Inflammatory macrophage (primary cell): ENCODE data around the gene HMCN1.
"Not testable (repeated sequence)": the region's sequence is repeated elsewhere in the genome, so short reads cannot be mapped to it uniquely, and the experiment has no call there.

Experiments
- DNase-seq, 2 donors: peaks; one replicate each; pipeline ENCODE4 v3.0.0-alpha.2; 2020 to 2022

Gene HMCN1

DNA sequence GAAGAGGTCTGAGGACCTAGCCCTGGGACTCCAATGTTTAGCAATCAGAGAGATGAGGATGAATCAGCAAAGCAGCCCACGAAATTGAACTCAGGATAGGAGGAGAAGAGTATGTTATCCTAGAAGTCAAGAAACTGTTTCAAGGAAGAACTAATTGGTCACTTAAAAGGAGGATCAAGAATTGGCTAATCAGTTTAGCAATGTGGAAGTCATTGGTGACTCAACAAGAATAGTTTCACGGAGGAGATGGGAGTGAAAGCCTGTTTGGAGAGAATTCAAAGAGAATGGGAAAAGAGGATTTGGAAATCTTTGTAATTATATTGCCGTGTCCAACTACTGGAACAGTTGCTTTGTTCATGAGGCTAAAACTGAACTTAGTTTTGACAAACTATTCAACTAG lies 7.4 kb downstream of the HMCN1 start:
- DNase-seq = no peak

DNA sequence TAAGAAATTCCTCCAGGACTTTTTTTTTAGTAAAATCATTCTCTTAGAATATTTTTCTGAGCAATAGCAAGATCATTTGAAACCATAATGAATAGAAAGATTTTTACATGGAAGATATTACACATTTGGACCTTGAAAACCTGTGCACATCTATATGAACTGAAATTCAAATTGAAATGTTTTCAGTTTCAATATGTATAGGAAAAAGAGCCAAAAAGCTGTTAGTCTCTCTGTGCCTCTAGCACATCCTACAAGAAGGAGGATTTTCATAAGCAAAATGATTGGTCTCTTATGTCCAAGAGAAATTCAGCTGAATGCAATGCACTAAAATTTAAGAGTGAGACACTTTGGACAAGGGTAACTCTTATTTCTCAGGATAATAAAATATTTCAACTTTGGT lies 8.2 kb downstream of the HMCN1 start:
- no peak for DNase-seq

DNA sequence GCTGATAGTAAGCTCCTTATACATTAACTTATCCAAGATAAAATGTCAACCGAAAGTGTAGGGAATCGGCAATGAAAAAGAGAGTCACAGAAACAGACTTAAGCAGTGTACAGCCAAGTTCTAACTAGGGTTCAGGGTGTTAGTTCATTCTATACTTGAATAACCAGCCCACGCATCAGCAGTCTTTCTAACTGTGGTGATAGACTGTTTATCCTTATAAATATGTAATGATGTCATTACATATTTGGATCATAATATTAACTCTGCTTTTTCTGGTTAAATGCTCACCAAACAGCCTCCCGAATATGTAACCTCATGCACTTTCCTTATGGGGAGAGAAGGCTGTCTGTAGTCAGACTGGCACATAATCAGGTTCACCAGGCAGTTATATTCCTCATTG lies 11.0 kb downstream of the HMCN1 start:
- DNase-seq = no peak

GRCh38 chr1:185759061-185759460 lies 24.9 kb downstream of the HMCN1 start:
- DNase-seq = no peak

- DNase-seq = no peak
Measured at GRCh38 chr1:185761841-185762240, 27.6 kb downstream of the HMCN1 start.

GRCh38 chr1:185767508-185768120 lies 33.4 kb downstream of the HMCN1 start:
- DNase-seq = no peak

DNA sequence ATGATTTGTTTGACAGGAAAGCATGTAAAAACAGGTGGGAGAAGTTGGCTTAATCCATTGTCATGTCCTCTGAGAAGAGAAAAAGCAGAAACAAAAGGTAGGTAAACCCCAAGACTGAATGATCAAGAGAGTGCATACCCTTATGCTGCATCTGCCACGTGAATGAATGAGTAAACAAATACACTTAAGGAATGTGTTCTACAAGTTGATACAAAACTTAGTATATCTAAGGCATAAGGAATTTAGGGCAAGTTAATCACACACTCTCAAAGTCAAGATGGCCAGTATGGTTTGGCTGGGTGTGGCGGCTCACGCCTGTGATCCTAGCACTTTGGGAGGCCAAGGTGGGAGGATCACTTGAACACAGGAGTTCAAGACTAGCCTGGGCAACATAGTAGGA lies 34.2 kb downstream of the HMCN1 start:
- no peak for DNase-seq

DNA sequence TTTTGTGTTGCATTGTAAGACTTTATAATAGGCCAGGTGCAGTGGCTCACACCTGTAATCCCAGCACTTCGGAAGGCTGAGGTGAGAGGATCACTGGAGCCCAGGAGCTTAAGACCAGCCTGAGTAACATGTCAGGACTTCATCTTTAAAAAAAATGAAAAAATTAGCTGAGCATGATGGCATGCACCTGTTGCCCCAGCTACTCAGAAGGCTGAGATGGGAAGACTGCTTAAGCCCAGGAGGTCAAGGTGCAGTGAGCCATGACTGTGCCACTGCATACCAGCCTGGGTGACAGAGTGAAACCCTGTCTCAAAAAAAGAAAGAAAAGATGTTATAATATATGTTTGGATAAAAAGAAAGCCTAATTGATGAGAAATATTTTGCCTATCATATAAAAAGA lies 34.9 kb downstream of the HMCN1 start:
- DNase-seq = no peak

- no peak for DNase-seq
Measured at GRCh38 chr1:185774394-185774793, 40.2 kb downstream of the HMCN1 start.

- no peak for DNase-seq
Measured at GRCh38 chr1:185775501-185775900, 41.3 kb downstream of the HMCN1 start.

DNA sequence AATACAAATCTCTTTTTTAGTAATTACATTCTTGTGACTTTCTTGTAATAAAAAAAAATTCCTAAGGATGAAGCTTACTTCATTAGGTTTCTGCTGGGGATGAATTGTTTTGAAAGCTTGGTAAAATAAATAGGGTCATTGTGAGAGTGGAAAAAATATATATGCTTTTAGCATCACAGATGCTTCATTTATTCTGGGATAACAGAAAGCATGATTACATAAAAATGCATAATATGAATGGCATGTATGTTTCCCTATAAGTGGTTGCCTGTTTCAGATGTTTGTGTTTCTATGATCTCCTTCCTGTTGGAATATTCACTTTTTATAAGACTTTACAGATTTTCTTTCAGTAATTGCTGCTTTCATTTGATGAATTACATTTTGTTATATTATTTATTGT lies 42.3 kb downstream of the HMCN1 start:
- no peak for DNase-seq

- not testable (repeated sequence) for DNase-seq
Measured at GRCh38 chr1:185783860-185784259, 49.7 kb downstream of the HMCN1 start.

DNA sequence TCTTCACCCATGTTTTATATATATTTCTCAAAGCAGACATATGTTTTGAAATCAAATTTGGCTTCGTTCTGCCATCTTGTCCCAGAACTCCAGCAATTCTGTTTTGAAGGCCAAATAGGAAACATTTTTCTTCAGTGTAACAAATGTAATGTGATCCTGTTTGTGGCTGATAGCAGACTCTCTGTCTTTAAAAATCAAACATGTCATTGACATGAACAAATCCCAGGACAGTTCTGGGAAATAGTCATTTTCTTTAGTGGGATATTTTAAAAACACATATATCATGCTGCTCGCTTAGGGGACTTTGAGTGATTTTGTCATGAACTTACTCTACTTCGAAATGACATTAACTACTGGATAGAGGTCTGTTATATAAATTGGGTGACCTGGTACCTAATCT lies 51.4 kb downstream of the HMCN1 start:
- DNase-seq = no peak

- no peak for DNase-seq
Measured at GRCh38 chr1:185786524-185786923, 52.3 kb downstream of the HMCN1 start.

- DNase-seq = no peak
Measured at GRCh38 chr1:185787238-185787637, 53.0 kb downstream of the HMCN1 start.

GRCh38 chr1:185788386-185788785 lies 54.2 kb downstream of the HMCN1 start:
- no peak for DNase-seq

DNA sequence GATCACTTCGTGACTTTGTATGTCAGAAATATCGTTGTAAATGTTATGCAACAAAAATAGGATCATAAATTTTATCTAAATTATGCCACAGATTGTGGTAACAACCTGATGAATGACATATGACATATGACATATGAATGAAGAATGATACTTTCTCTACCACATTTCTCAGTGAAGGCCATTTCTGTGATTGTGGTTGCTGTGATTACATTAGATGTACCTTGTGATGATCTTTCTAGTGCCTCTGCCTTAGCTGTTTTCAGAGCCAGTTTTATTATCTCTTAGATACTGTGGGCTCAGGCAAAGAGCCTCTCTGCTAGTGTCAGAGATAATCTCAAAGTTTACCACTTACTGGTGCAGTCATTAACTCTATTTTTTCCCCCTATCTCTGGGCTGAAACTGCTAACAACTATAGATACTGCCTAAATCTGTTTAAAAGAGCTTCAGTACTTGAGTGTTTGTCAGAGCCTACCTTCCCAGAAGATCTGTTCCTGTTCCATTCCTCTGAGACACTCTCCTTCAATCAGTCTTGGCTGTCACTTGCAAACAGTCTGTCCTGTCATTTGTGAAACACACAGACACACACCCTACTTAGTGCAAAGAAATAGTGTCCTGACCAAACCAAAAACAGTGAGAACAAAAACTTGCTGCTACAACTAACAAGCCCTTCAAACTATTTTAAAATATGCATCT lies 55.5 kb downstream of the HMCN1 start:
- no peak for DNase-seq

GRCh38 chr1:185790194-185790735 lies 56.1 kb downstream of the HMCN1 start:
- DNase-seq = no peak

GRCh38 chr1:185792040-185792439 lies 57.8 kb downstream of the HMCN1 start:
- DNase-seq = no peak

DNA sequence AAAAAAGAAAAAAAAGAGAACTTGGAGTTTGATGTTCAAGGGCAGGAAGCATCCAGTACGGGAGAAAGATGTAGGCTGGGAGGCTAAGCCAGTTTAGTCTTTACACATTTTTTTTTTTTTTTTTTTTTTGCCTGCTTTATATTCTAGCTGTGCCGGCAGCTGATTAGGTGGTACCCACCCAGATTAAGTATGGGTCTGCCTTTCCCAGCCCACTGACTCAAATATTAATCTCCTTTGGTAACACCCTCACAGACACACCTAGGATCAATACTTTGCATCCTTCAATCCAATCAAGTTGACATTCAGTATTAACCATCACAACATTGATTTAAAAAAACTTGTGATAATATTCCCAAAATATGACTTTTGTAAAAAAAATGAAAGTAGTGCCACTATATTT lies 60.3 kb downstream of the HMCN1 start:
- not testable (repeated sequence) for DNase-seq

DNA sequence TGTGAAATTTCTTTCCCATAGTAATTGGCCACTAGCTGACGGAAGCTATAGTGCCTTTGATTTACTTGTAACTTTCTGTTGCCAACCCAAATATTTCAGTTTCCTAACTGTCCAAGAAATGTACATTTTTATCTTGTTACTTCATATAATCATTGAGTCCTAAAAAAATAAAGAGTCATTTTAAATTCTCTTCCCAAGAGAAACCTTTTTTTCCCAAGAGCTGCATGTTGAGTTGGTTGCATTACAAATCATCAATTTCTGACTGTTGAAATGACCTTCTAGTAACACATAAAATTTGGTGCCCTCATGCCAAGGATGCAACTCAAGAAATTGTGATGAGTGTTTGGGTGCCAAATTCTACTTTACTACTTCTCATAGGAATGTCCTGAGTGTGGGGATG lies 61.0 kb downstream of the HMCN1 start:
- no peak for DNase-seq

GRCh38 chr1:185798505-185798904 lies 64.3 kb downstream of the HMCN1 start:
- no peak for DNase-seq

DNA sequence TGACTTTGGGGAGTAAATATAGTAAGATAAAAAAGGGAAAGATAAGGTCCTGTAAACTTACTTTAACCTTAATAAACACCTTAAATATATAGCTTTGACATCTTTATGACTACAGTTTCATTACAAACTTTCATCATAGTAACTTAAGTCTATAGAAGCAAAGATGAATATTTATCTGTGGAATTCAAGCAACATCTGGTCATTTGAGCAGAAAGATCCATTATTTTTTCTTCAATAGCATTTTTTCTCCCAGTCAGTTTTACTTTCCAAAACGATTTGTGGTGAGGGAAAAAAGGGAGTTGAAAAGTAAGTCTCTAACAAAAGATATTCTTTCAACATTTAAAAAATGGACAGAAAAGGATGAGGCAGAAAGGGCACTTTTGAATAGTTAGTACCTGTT lies 69.0 kb downstream of the HMCN1 start:
- DNase-seq = no peak

DNA sequence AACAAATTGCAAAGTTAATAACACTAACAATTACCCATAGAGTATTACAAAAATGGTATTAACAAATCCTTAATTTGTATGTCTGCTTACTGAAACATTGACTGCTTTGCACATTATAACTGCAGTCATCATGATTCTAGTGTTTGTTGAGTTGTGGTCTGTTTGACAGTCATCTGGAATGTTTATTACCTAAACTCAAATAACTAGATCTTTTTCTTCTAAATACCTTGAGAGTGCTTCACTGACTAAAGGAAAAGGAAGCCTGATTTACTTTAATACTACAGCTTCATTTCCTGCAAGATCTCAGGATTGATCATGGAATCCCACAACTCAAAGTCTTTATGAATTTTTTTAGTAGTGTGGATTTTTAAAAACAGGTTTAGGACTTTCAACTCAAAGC lies 70.0 kb downstream of the HMCN1 start:
- DNase-seq = no peak

- no peak for DNase-seq
Measured at GRCh38 chr1:185804608-185805007, 70.4 kb downstream of the HMCN1 start.
